ENCODE data around the gene FAM72B. TPM values are rescaled to one million over a fixed set of nuclear protein-coding genes. Genes with fewer than 3 reads are reported as not detected.
"Not testable (repeated sequence)": the region's sequence is repeated elsewhere in the genome, so short reads cannot be mapped to it uniquely, and the experiment has no call there.

Gene FAM72B
- polyA plus RNA-seq (ENCODE audit: insufficient read length in 4 of 4), result 1 to 10 TPM; 3.1 to 4.5 (median 3.9) TPM

- DNase-seq (ENCODE audit: low read depth in 4 of 4, low spot score in 3 of 4), result peak; percentile 85 to 95 (median 90)
Observed at GRCh38 chr1:121184290-121185127, at the start of gene FAM72B, which contains the start of gene SRGAP2C. TSS of gene FAM72B (minus strand) at chr1:121184340. CDS start at chr1:121183489, 851 bp downstream. TSS of gene SRGAP2C (plus strand) at chr1:121184975. CDS start at chr1:121187447, 2,472 bp downstream.

- not testable (repeated sequence) for DNase-seq (ENCODE audit: low read depth in 4 of 4, low spot score in 3 of 4)
Observed at GRCh38 chr1:121232445-121233125, 48.4 kb upstream of the FAM72B start.

GRCh38 chr1:121230636-121231035, 46.5 kb upstream of the FAM72B start:
- not testable (repeated sequence) for DNase-seq (ENCODE audit: low read depth in 4 of 4, low spot score in 3 of 4)

- DNase-seq (ENCODE audit: low read depth in 4 of 4, low spot score in 3 of 4), result not testable (repeated sequence)
Observed at GRCh38 chr1:121227544-121228330, 43.6 kb upstream of the FAM72B start.

- not testable (repeated sequence) for DNase-seq (ENCODE audit: low read depth in 4 of 4, low spot score in 3 of 4)
Observed at GRCh38 chr1:121226925-121227324, 42.8 kb upstream of the FAM72B start.

GRCh38 chr1:121226295-121226904, 42.3 kb upstream of the FAM72B start:
- not testable (repeated sequence) for DNase-seq (ENCODE audit: low read depth in 4 of 4, low spot score in 3 of 4)

- DNase-seq (ENCODE audit: low read depth in 4 of 4, low spot score in 3 of 4), result not testable (repeated sequence)
Observed at GRCh38 chr1:121224714-121225113, 40.6 kb upstream of the FAM72B start.

- DNase-seq (ENCODE audit: low read depth in 4 of 4, low spot score in 3 of 4), result not testable (repeated sequence)
Observed at GRCh38 chr1:121221770-121222169, 37.6 kb upstream of the FAM72B start.

GRCh38 chr1:121216676-121217075, 32.5 kb upstream of the FAM72B start:
- DNase-seq (ENCODE audit: low read depth in 4 of 4, low spot score in 3 of 4), result not testable (repeated sequence)

GRCh38 chr1:121215699-121216417, 31.7 kb upstream of the FAM72B start:
- DNase-seq (ENCODE audit: low read depth in 4 of 4, low spot score in 3 of 4), result not testable (repeated sequence)

GRCh38 chr1:121214544-121215156, 30.5 kb upstream of the FAM72B start:
- not testable (repeated sequence) for DNase-seq (ENCODE audit: low read depth in 4 of 4, low spot score in 3 of 4)

GRCh38 chr1:121213491-121213890, 29.4 kb upstream of the FAM72B start:
- DNase-seq (ENCODE audit: low read depth in 4 of 4, low spot score in 3 of 4), result not testable (repeated sequence)

- DNase-seq (ENCODE audit: low read depth in 4 of 4, low spot score in 3 of 4), result not testable (repeated sequence)
Observed at GRCh38 chr1:121210778-121211177, 26.6 kb upstream of the FAM72B start.

GRCh38 chr1:121208375-121208774, 24.2 kb upstream of the FAM72B start:
- DNase-seq (ENCODE audit: low read depth in 4 of 4, low spot score in 3 of 4), result not testable (repeated sequence)

- DNase-seq (ENCODE audit: low read depth in 4 of 4, low spot score in 3 of 4), result not testable (repeated sequence)
Observed at GRCh38 chr1:121207328-121207727, 23.2 kb upstream of the FAM72B start.

GRCh38 chr1:121205786-121206711, 21.9 kb upstream of the FAM72B start:
- DNase-seq (ENCODE audit: low read depth in 4 of 4, low spot score in 3 of 4), result not testable (repeated sequence)

- DNase-seq (ENCODE audit: low read depth in 4 of 4, low spot score in 3 of 4), result not testable (repeated sequence)
Observed at GRCh38 chr1:121202986-121203385, 18.8 kb upstream of the FAM72B start.

Measured in left renal pelvis (tissue), 4 donors.